Trophoblast cell (in vitro differentiated cells and primary cell): Measurements from ENCODE around the gene RPL35.

ENCODE experiments used
- DNase-seq, 2 donors: peaks; one replicate each; pipeline ENCODE4 v3.0.0-alpha.2; 2016
- H2AFZ ChIP-seq: 2 replicates; pipeline ENCODE4 v1.6.1; 2013; ENCODE audit warnings: low read length, moderate library complexity, mild to moderate bottlenecking; ENCODE audit not compliant: insufficient read depth, poor library complexity
- H2AK5ac ChIP-seq: 2 replicates; pipeline ENCODE4 v1.6.1; 2013; ENCODE audit warnings: mild to moderate bottlenecking, low read length
- H2BK120ac ChIP-seq: 2 replicates; pipeline ENCODE4 v1.6.1; 2013; ENCODE audit warnings: low read length, mild to moderate bottlenecking, moderate library complexity; ENCODE audit not compliant: insufficient read depth, poor library complexity
- H2BK12ac ChIP-seq: 2 replicates; pipeline ENCODE4 v1.6.1; 2013; ENCODE audit warnings: mild to moderate bottlenecking, low read length, moderate library complexity
- H2BK5ac ChIP-seq: 2 replicates; pipeline ENCODE4 v1.6.1; 2013; ENCODE audit warnings: low read length, low read depth, moderate library complexity, mild to moderate bottlenecking; ENCODE audit not compliant: poor library complexity
- H3K14ac ChIP-seq: 2 replicates; pipeline ENCODE4 v1.6.1; 2013; ENCODE audit warnings: mild to moderate bottlenecking, low read length
- H3K18ac ChIP-seq: 2 replicates; pipeline ENCODE4 v1.6.1; 2013; ENCODE audit warnings: mild to moderate bottlenecking, low read length
- H3K23ac ChIP-seq: 2 replicates; pipeline ENCODE4 v1.6.1; 2013; ENCODE audit warnings: low read length
- H3K27ac ChIP-seq: 2 replicates; pipeline ENCODE4 v1.5.1; 2013; ENCODE audit warnings: low read depth, mild to moderate bottlenecking, inconsistent platforms, low read length, moderate library complexity
- H3K27me3 ChIP-seq: 2 replicates; pipeline ENCODE4 v1.6.1; 2013; ENCODE audit warnings: inconsistent platforms, mild to moderate bottlenecking, low read length, moderate library complexity; ENCODE audit not compliant: insufficient read depth
- H3K36me3 ChIP-seq, 2 experiments: 1 replicate in 1 of 2; 2 replicates in 1 of 2; pipeline ENCODE4 v1.6.1; 2013; ENCODE audit warnings: low read length in 2 of 2, mild to moderate bottlenecking in 2 of 2, moderate library complexity in 1 of 2; ENCODE audit not compliant: insufficient read depth in 2 of 2, control insufficient read depth in 1 of 2
- H3K4ac ChIP-seq: 2 replicates; pipeline ENCODE4 v1.6.1; 2013; ENCODE audit warnings: low read depth, mild to moderate bottlenecking, low read length, moderate library complexity
- H3K4me1 ChIP-seq, 2 experiments: 1 replicate in 1 of 2; 2 replicates in 1 of 2; pipeline ENCODE4 v1.6.1; 2013; ENCODE audit warnings: low read length in 2 of 2, mild to moderate bottlenecking in 2 of 2, moderate library complexity in 1 of 2; ENCODE audit not compliant: insufficient read depth in 2 of 2, control insufficient read depth in 1 of 2
- H3K4me2 ChIP-seq: 2 replicates; pipeline ENCODE4 v1.6.1; 2013; ENCODE audit warnings: inconsistent platforms, mild to moderate bottlenecking, low read length, moderate library complexity
- H3K4me3 ChIP-seq: 2 replicates; pipeline ENCODE4 v1.5.1; 2013; ENCODE audit warnings: mild to moderate bottlenecking, low read depth, low read length, inconsistent platforms
- H3K79me1 ChIP-seq: one replicate; pipeline ENCODE4 v1.6.1; 2013; ENCODE audit warnings: low read length
- H3K79me2 ChIP-seq: 2 replicates; pipeline ENCODE4 v1.6.1; 2013; ENCODE audit warnings: low read length, mild to moderate bottlenecking; ENCODE audit not compliant: control insufficient read depth, insufficient read depth, poor library complexity
- H3K9ac ChIP-seq: 2 replicates; pipeline ENCODE4 v1.6.1; 2013; ENCODE audit warnings: mild to moderate bottlenecking, low read length
- H3K9me3 ChIP-seq: 2 replicates; pipeline ENCODE4 v1.6.1; 2013; ENCODE audit warnings: low read depth, mild to moderate bottlenecking, control low read depth, inconsistent platforms, low read length; ENCODE audit not compliant: insufficient read depth
- H4K12ac ChIP-seq: 2 replicates; pipeline ENCODE4 v1.6.1; 2013; ENCODE audit warnings: low read depth, mild to moderate bottlenecking, low read length, moderate library complexity
- H4K8ac ChIP-seq: 2 replicates; pipeline ENCODE4 v1.6.1; 2013; ENCODE audit warnings: low read depth, mild to moderate bottlenecking, low read length, moderate library complexity
- H4K91ac ChIP-seq: one replicate; pipeline ENCODE4 v1.6.1; 2013; ENCODE audit warnings: low read depth, mild to moderate bottlenecking, low read length, moderate library complexity
- WGBS: extraction: QIAGEN DNeasy Blood & Tissue Kit; methylation state at CpG from one replicate; pipeline ENCODE4 v1.1.7; 2013; ENCODE audit warnings: missing lambda C conversion rate; ENCODE audit not compliant: insufficient read length, insufficient coverage; ENCODE audit errors: extremely low coverage; 5-methylcytosine and 5-hydroxymethylcytosine counted together

RPL35 gene

DNA sequence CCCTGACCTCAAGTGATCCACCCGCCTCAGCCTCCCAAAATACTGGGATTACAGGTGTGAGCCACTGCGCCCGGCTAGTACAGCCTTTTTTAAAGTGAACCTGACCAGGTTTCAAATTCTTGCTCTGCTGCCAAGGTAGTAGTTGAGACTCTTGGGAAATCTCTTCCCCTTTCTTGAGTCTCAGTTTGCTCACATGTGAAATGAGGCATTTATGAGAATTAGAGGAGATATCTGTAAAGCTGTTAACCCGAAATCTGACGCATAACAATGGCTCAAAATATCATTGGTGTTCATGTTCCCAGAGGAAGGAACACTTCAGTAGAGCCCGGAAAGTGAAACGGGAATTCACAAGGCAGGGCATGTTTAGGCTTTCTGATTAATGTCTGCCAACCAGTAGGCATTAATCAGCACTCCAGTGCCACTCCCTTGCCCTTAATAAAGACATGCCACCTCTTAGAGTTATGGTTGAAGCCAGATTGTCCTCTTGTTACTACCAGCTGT is 1.7 kb upstream of the RPL35 start:
- H3K4me3 ChIP-seq, result no peak overlapping the region
- H3K9me3 ChIP-seq, result no peaks in the 10 kb centered on the region
- no peak overlapping the region for H4K91ac ChIP-seq
- no peak overlapping the region for H4K12ac ChIP-seq
- peaks cover 18% of the 10 kb centered on the region for H3K79me2 ChIP-seq
- peaks cover 13% of the 10 kb centered on the region for H3K79me1 ChIP-seq
- peaks cover 24 to 26% of the 10 kb centered on the region in 2 experiments for H3K36me3 ChIP-seq
- no peak overlapping the region for H2BK12ac ChIP-seq
- H3K27ac ChIP-seq, result no peak overlapping the region
- H2BK5ac ChIP-seq, result no peak overlapping the region
- no peak for DNase-seq
- no peaks in the 10 kb centered on the region for H3K27me3 ChIP-seq
- no peak overlapping the region for H2BK120ac ChIP-seq
- H3K14ac ChIP-seq, result no peak overlapping the region
- H3K9ac ChIP-seq, result no peak overlapping the region
- H2AK5ac ChIP-seq, result no peak overlapping the region
- no peak overlapping the region for H2AFZ ChIP-seq
- WGBS, result no CpG with 5 or more reads among the region's 7 CpGs
- no peak overlapping the region for H3K4me2 ChIP-seq
- H3K4ac ChIP-seq, result no peak overlapping the region
- no peak overlapping the region for H3K18ac ChIP-seq
- peaks cover 11 to 14% of the 10 kb centered on the region in 2 experiments for H3K4me1 ChIP-seq
- H3K23ac ChIP-seq, result no peak overlapping the region
- no peak overlapping the region for H4K8ac ChIP-seq

DNA sequence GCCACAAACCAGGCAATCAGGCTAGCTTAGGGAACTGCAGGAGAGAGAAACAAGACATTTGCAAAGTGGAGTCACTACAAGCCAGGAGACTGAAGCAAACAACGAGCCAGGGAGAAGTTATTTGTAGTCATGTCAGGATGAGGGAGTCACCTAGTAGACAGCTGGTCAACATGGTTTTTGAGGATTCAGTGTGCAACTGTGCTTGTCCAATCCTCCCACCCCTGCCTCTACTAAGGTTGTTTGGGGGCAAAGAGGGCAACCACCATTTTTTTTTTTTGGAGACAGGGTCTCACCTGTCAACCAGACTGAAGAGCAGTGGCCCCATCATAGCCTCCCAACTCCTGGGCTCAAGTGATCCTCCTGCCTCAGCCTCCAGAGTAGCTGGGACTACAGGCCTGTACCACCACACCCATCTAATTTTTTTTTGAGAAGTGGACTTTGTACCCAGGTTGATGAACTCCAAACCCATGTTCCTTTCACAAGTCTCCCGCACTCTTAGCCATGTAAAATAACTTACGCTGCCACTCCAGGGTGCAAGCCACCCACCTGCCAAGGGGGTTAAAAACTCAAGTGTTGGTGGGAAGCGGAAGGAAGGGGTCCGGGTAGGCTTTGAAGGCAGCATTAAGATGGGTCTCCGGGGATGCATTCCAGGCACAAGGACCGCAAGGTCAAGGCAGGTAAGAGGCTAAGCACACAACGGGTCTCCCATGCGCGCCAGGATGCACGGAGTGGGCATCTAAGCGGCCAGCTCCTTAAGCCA is 995 bp downstream of the RPL35 start:
- H3K4ac ChIP-seq, result peak overlapping the region; percentile 94
- H3K79me2 ChIP-seq, result peaks cover 16% of the 10 kb centered on the region
- no CpG with 5 or more reads among the region's 12 CpGs for whole genome bisulfite sequencing
- H2BK5ac ChIP-seq, result no peak overlapping the region
- H2BK120ac ChIP-seq, result no peak overlapping the region
- no peak overlapping the region for H2AFZ ChIP-seq
- no peak overlapping the region for H3K23ac ChIP-seq
- DNase-seq, result no peak
- peaks cover 7 to 14% of the 10 kb centered on the region in 2 experiments for H3K4me1 ChIP-seq
- peak overlapping the region; percentile 86 for H4K91ac ChIP-seq
- H3K18ac ChIP-seq, result peak overlapping the region; percentile 87
- H3K14ac ChIP-seq, result peak overlapping the region; percentile 94
- H4K8ac ChIP-seq, result peak overlapping the region; percentile 91
- H3K9me3 ChIP-seq, result no peaks in the 10 kb centered on the region
- H3K79me1 ChIP-seq, result peaks cover 11% of the 10 kb centered on the region
- no peak overlapping the region for H3K27ac ChIP-seq
- H3K27me3 ChIP-seq, result no peaks in the 10 kb centered on the region
- peak overlapping the region; percentile 100 for H3K9ac ChIP-seq
- H3K36me3 ChIP-seq, result peaks cover 44 to 50% of the 10 kb centered on the region in 2 experiments
- peak overlapping the region; percentile 98 for H3K4me3 ChIP-seq
- H3K4me2 ChIP-seq, result peak overlapping the region; percentile 90
- H4K12ac ChIP-seq, result no peak overlapping the region
- H2BK12ac ChIP-seq, result no peak overlapping the region
- peak overlapping the region; percentile 90 for H2AK5ac ChIP-seq

GRCh38 chr9:124859803-124860581 is 1.8 kb downstream of the RPL35 start:
- Histone ChIP-seq H2AK5ac (no peak overlapping the region), H3K27me3 (no peaks in the 10 kb centered on the region), H3K79me1 (peaks cover 11% of the 10 kb centered on the region), H3K18ac (no peak overlapping the region), H3K4me2 (peak overlapping the region; percentile 90), H4K12ac (no peak overlapping the region), H3K4me1 (peaks cover 7 to 14% of the 10 kb centered on the region in 2 experiments), H2AFZ (no peak overlapping the region), H3K4ac (peak overlapping the region; percentile 94), H2BK5ac (no peak overlapping the region), H3K27ac (no peak overlapping the region), H3K14ac (no peak overlapping the region), H3K4me3 (no peak overlapping the region), H4K91ac (no peak overlapping the region), H2BK120ac (no peak overlapping the region), H3K23ac (no peak overlapping the region), H3K9ac (peak overlapping the region; percentile 100), H2BK12ac (no peak overlapping the region), H3K79me2 (peaks cover 16% of the 10 kb centered on the region), H3K36me3 (peaks cover 44 to 50% of the 10 kb centered on the region in 2 experiments), H4K8ac (no peak overlapping the region), H3K9me3 (no peaks in the 10 kb centered on the region)
- no peak for DNase-seq
- no CpG with 5 or more reads among the region's 10 CpGs for WGBS

DNA sequence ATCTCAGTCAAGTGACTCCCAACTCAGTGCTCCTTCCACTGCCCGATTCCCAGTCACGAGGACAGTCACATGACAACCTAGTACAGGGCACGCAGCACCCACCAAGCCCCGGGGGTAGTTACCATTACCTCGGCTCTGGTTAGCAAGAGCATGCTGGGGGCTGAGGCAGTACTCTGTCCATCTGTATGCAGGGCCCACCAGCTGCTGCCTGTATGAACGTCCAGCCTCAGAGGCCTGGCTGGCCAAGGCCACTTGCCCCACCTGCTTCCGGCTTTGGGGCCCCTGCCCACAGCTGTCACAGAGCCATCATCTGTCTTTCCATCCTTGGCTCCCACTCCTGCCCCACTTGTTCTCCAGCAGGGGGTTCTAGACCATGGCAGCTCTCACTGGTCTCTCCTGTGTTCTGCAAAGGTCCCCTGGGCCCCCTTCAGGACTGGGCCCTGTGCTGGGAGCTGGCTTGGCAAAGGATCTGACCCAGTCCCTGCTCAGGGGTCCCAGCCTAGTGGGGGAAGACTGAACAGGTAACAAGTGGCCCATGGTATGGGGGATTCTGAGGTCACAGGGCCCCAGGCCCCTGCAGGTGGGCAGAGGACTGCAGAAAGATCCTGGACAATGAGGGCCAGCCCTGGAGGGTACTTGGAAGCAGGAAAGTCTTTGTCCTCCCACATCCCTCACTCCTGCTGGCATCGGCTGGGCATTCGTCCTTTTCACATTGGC is 3.3 kb downstream of the RPL35 start:
- H2BK12ac ChIP-seq, result no peak overlapping the region
- H2AFZ ChIP-seq, result no peak overlapping the region
- H3K27me3 ChIP-seq, result no peaks in the 10 kb centered on the region
- H3K27ac ChIP-seq, result no peak overlapping the region
- H3K79me2 ChIP-seq, result peaks cover 16% of the 10 kb centered on the region
- H3K18ac ChIP-seq, result no peak overlapping the region
- H3K4me1 ChIP-seq, result peaks cover 7 to 14% of the 10 kb centered on the region in 2 experiments
- H4K91ac ChIP-seq, result no peak overlapping the region
- no peak overlapping the region for H2AK5ac ChIP-seq
- H2BK120ac ChIP-seq, result no peak overlapping the region
- no peak overlapping the region for H3K23ac ChIP-seq
- peaks cover 44 to 50% of the 10 kb centered on the region in 2 experiments for H3K36me3 ChIP-seq
- no peaks in the 10 kb centered on the region for H3K9me3 ChIP-seq
- H4K8ac ChIP-seq, result no peak overlapping the region
- H3K4ac ChIP-seq, result no peak overlapping the region
- peaks cover 11% of the 10 kb centered on the region for H3K79me1 ChIP-seq
- H3K4me3 ChIP-seq, result no peak overlapping the region
- H3K9ac ChIP-seq, result no peak overlapping the region
- DNase-seq, result no peak
- no peak overlapping the region for H2BK5ac ChIP-seq
- H3K14ac ChIP-seq, result no peak overlapping the region
- no peak overlapping the region for H3K4me2 ChIP-seq
- no peak overlapping the region for H4K12ac ChIP-seq
- WGBS, result no CpG with 5 or more reads among the region's 9 CpGs
